Calu3 (cell line): ENCODE results near the gene PSD4. TPM values are rescaled to one million over a fixed set of nuclear protein-coding genes. Genes with fewer than 3 reads are reported as not detected.

ENCODE experiments used
- BruUV-seq: library from RNA; stranded (reverse); fragments of 400-500 nt; replicated peaks from 2 replicates; lab custom pipeline; 2021; lab: Mats Ljungman, UMichigan
- CTCF ChIA-PET: fragments of 300-600 bp; sonication (Branson Sonifier 250); formaldehyde crosslinking; loops from one replicate; lab custom pipeline; 2022; ENCODE audit warnings: antibody characterized with exemption; lab: Charles Lee
- DNase-seq: peaks from one replicate; pipeline ENCODE4 v3.0.0; 2022
- H3K27ac Mint-ChIP-seq: one replicate; pipeline ENCODE4 v1.8.0; 2022; ENCODE audit warnings: mixed read lengths; ENCODE audit not compliant: unreplicated experiment
- H3K27me3 Mint-ChIP-seq: one replicate; pipeline ENCODE4 v1.8.0; 2022; ENCODE audit warnings: mixed read lengths; ENCODE audit not compliant: unreplicated experiment
- H3K36me3 Mint-ChIP-seq: one replicate; pipeline ENCODE4 v1.8.0; 2022; ENCODE audit warnings: mild to moderate bottlenecking, moderate library complexity, mixed read lengths; ENCODE audit not compliant: insufficient read depth, unreplicated experiment
- H3K4me1 Mint-ChIP-seq: one replicate; pipeline ENCODE4 v1.8.0; 2022; ENCODE audit warnings: mild to moderate bottlenecking, low read depth, mixed read lengths; ENCODE audit not compliant: unreplicated experiment
- H3K4me3 Mint-ChIP-seq: one replicate; pipeline ENCODE4 v1.8.0; 2022; ENCODE audit warnings: mild to moderate bottlenecking, low read depth, moderate library complexity, mixed read lengths; ENCODE audit not compliant: unreplicated experiment
- H3K9me3 Mint-ChIP-seq: one replicate; pipeline ENCODE4 v1.8.0; 2022; ENCODE audit warnings: low read depth, mixed read lengths; ENCODE audit not compliant: unreplicated experiment
- CTCF ChIP-seq: fragments of 200-600 bp; IDR thresholded peaks from one replicate; pipeline ENCODE4 v1.8.0; 2022; ENCODE audit warnings: antibody characterized with exemption; ENCODE audit not compliant: unreplicated experiment
- intact Hi-C: fragments of 100-400 bp; cut with micrococcal nuclease; formaldehyde crosslinking; loops from one replicate; pipeline ENCODE4 v1.10.0; 2022; ENCODE audit not compliant: unreplicated experiment
- total RNA-seq: library from RNA; stranded (reverse); gene quantifications from 2 replicates; pipeline ENCODE4 v1.2.3, GENCODE V29; 2022

PSD4 gene
- total RNA-seq, 1 experiment from 2014 or later, result 58.7 TPM

DNA sequence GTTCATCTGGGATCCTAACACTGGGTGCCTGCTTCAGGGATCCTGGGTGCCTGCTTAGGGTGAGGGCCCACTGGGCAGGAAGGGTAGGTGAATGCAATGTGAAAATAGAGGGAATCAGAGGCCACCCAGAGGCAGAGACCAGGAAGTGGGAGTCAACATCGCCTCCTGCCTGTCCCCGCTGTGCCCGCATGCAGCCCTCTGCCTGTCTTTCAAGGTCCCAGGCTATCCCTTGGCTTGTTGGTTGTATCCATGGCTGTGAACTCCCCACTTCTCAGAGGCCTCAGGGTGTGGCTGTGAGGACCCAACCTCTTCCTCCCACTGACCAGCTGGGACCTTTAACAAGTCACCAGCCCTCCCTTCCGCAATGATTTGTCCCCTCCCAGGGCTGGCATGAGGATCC lies 26.5 kb downstream of the PSD4 start:
- TF ChIP-seq CTCF, result no peak
- DNase-seq, result no peak
- Mint-ChIP-seq H3K27ac (no peak overlapping the region), H3K4me1 (no peaks in the 10 kb centered on the region), H3K36me3 (peaks cover 49% of the 10 kb centered on the region), H3K4me3 (no peak overlapping the region), H3K27me3 (no peaks in the 10 kb centered on the region), H3K9me3 (no peaks in the 10 kb centered on the region)
- CTCF ChIA-PET, result interaction anchor here (1.4 to 2.1 kb wide), 2 partner anchors 62 to 170 kb away, joined by 3 to 35 read pairs; no protein-coding TSS in a partner anchor
- intact Hi-C loops, result no loop called here
- no TSS peak for BruUV-seq

- Mint-ChIP-seq H3K27me3 (no peaks in the 10 kb centered on the region), H3K9me3 (no peaks in the 10 kb centered on the region), H3K27ac (peak overlapping the region; percentile 27), H3K36me3 (peaks cover 49% of the 10 kb centered on the region), H3K4me1 (peaks cover 3% of the 10 kb centered on the region), H3K4me3 (no peak overlapping the region)
- CTCF ChIA-PET, result interaction anchor here (1.1 kb wide), 1 partner anchor 121 kb away, joined by 5 read pairs; no protein-coding TSS in a partner anchor
- BruUV-seq, result no TSS peak
- TF ChIP-seq CTCF, result no peak
- no peak for DNase-seq
- intact Hi-C loops, result no loop called here
Observed at GRCh38 chr2:113200736-113201490, 27.1 kb downstream of the PSD4 start.

- Mint-ChIP-seq H3K4me1 (peaks cover 11% of the 10 kb centered on the region), H3K36me3 (peaks cover 46% of the 10 kb centered on the region), H3K9me3 (no peaks in the 10 kb centered on the region), H3K27me3 (no peaks in the 10 kb centered on the region), H3K4me3 (no peak overlapping the region), H3K27ac (peak overlapping the region; percentile 27)
- DNase-seq, result no peak
- CTCF ChIA-PET, result interaction anchor here (1.1 to 3.4 kb wide), 3 partner anchors 47 to 188 kb away, joined by 4 to 20 read pairs (median 5); no protein-coding TSS in a partner anchor
- BruUV-seq, result no TSS peak
- no peak for TF ChIP-seq CTCF
- intact Hi-C loops, result no loop called here
Observed at GRCh38 chr2:113201496-113202304, 27.9 kb downstream of the PSD4 start.

- no peak for TF ChIP-seq CTCF
Observed at GRCh38 chr2:113202305-113203216, 28.8 kb downstream of the PSD4 start.

More at GRCh38 chr2:113202305-113203216, 28.8 kb downstream of the PSD4 start:
- Mint-ChIP-seq H3K4me3 (no peak overlapping the region), H3K4me1 (peaks cover 15% of the 10 kb centered on the region), H3K36me3 (peaks cover 42% of the 10 kb centered on the region), H3K27me3 (no peaks in the 10 kb centered on the region), H3K9me3 (no peaks in the 10 kb centered on the region), H3K27ac (no peak overlapping the region)
- BruUV-seq, result no TSS peak
- no peak for DNase-seq
- CTCF ChIA-PET, result interaction anchor here (0.7 to 3.4 kb wide), 6 partner anchors 9 to 187 kb away, joined by 3 to 20 read pairs (median 10); no protein-coding TSS in a partner anchor
- intact Hi-C loops, result no loop called here
